Measurements from ENCODE around the gene RBM19.
"Not testable (repeated sequence)": the region's sequence is repeated elsewhere in the genome, so short reads cannot be mapped to it uniquely, and the experiment has no call there.

The RBM19 gene

DNA sequence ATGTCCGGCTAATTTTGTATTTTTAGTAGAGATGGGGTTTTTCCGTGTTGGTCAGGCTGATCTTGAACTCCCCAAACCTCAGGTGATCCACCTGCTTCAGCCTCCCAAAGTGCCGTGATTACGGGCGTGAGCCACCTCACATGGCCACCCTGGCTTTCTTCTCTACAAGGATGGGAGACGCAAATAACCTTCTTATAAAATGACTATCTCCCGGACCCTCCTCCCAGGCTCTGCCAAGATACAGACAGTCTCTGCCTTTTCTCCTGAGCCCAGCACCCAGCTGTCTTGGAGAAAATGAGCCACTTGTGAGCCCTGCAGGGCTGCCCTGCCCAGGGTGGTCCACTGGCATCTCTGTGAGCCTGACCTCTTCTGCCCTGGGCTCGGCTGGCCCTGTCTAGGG lies 34.7 kb upstream of the RBM19 start:
- Histone ChIP-seq H3F3A (ENCODE audit: control insufficient read depth, insufficient read depth) (no peaks in the 10 kb centered on the region), H4K20me1 (ENCODE audit: control insufficient read depth, insufficient read depth, low read depth, low read length) (no peaks in the 10 kb centered on the region), H3K27ac (ENCODE audit: low read depth, low read length) (no peak overlapping the region), H3K9me2 (replicated peaks; ENCODE audit: control insufficient read depth, low read length) (no peaks in the 10 kb centered on the region), H3K4me1 (ENCODE audit: control insufficient read depth, low read length) (no peaks in the 10 kb centered on the region), H3K4me2 (ENCODE audit: low read length) (no peak overlapping the region), H3K9me3 (ENCODE audit: control insufficient read depth, insufficient read depth, low read length) (no peaks in the 10 kb centered on the region), H3K27me3 (ENCODE audit: control insufficient read depth, low read length) (peaks cover 12% of the 10 kb centered on the region), H3K4me3 (ENCODE audit: low read length) (no peak overlapping the region), H3K79me2 (ENCODE audit: control insufficient read depth, low read length) (no peaks in the 10 kb centered on the region), H3K36me3 (ENCODE audit: control insufficient read depth, low read length) (no peaks in the 10 kb centered on the region)
- TF ChIP-seq, protein P1, sequence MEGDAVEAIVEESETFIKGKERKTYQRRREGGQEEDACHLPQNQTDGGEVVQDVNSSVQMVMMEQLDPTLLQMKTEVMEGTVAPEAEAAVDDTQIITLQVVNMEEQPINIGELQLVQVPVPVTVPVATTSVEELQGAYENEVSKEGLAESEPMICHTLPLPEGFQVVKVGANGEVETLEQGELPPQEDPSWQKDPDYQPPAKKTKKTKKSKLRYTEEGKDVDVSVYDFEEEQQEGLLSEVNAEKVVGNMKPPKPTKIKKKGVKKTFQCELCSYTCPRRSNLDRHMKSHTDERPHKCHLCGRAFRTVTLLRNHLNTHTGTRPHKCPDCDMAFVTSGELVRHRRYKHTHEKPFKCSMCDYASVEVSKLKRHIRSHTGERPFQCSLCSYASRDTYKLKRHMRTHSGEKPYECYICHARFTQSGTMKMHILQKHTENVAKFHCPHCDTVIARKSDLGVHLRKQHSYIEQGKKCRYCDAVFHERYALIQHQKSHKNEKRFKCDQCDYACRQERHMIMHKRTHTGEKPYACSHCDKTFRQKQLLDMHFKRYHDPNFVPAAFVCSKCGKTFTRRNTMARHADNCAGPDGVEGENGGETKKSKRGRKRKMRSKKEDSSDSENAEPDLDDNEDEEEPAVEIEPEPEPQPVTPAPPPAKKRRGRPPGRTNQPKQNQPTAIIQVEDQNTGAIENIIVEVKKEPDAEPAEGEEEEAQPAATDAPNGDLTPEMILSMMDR (IDR thresholded peaks at IDR 0.05; ENCODE audit: low read depth, low read length, poor library complexity, severe bottlenecking), result no peak
- no peak for TF ChIP-seq EZH2phosphoT487 (IDR thresholded peaks at IDR 0.05; ENCODE audit: borderline replicate concordance, low read length)

DNA sequence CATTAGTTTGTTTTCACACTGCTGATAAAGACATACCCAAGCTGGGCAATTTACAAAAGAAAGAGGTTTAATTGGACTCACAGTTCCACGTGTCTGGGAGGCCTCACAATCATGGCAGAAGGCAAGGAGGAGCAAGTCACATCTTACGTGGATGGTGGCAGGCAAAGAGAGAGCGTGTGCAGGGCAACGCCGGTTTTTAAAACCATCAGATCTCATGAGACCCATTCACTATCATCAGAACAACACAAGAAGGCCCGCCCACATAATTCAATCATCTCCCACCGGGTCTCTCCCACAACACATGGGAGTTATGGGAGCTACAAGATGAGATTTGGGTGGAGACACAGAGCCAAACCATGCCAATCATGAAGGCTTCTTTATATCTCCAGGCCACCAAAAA lies 34.1 kb upstream of the RBM19 start:
- H4K20me1 ChIP-seq (ENCODE audit: control insufficient read depth, insufficient read depth, low read depth, low read length); H3K4me2 ChIP-seq (ENCODE audit: low read length); H3K36me3 ChIP-seq (ENCODE audit: control insufficient read depth, low read length); H3K27ac ChIP-seq (ENCODE audit: low read depth, low read length); H3F3A ChIP-seq (ENCODE audit: control insufficient read depth, insufficient read depth); H3K9me2 ChIP-seq (replicated peaks; ENCODE audit: control insufficient read depth, low read length); H3K4me3 ChIP-seq (ENCODE audit: low read length); H3K79me2 ChIP-seq (ENCODE audit: control insufficient read depth, low read length); H3K9me3 ChIP-seq (ENCODE audit: control insufficient read depth, insufficient read depth, low read length); H3K4me1 ChIP-seq (ENCODE audit: control insufficient read depth, low read length): not testable (repeated sequence)
- H3K27me3 ChIP-seq (ENCODE audit: control insufficient read depth, low read length), result peaks cover 12% of the 10 kb centered on the region

DNA sequence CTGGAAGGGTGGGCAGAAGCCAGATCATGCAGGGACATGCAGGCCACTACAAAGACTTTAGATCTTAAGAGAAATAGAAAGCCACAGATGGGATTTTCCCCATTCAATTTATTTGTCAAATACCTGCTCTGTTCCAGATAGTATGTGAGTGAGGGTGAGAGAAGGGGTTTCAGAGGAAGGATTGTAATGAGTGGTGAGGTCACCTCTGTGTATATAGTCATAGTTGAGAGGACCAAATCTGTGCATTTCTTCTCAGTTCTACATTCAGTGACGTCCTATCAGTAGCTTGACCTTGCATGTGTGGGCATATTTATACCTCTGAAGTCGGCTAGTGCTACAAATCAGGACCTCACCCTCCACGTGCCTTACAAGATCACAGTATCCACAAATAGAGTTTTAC lies 31.2 kb upstream of the RBM19 start:
- no peaks in the 10 kb centered on the region for H4K20me1 ChIP-seq (ENCODE audit: control insufficient read depth, insufficient read depth, low read depth, low read length)
- no peaks in the 10 kb centered on the region for H3K4me1 ChIP-seq (ENCODE audit: control insufficient read depth, low read length)
- no peak overlapping the region for H3K27ac ChIP-seq (ENCODE audit: low read depth, low read length)
- TF ChIP-seq, protein P1 (IDR thresholded peaks at IDR 0.05; ENCODE audit: low read depth, low read length, poor library complexity, severe bottlenecking), result no peak
- no peak for TF ChIP-seq EZH2phosphoT487 (IDR thresholded peaks at IDR 0.05; ENCODE audit: borderline replicate concordance, low read length)
- no peaks in the 10 kb centered on the region for H3K9me2 ChIP-seq (replicated peaks; ENCODE audit: control insufficient read depth, low read length)
- peaks cover 10% of the 10 kb centered on the region for H3K27me3 ChIP-seq (ENCODE audit: control insufficient read depth, low read length)
- H3K4me3 ChIP-seq (ENCODE audit: low read length), result no peak overlapping the region
- H3K79me2 ChIP-seq (ENCODE audit: control insufficient read depth, low read length), result no peaks in the 10 kb centered on the region
- H3K36me3 ChIP-seq (ENCODE audit: control insufficient read depth, low read length), result no peaks in the 10 kb centered on the region
- no peaks in the 10 kb centered on the region for H3F3A ChIP-seq (ENCODE audit: control insufficient read depth, insufficient read depth)
- H3K9me3 ChIP-seq (ENCODE audit: control insufficient read depth, insufficient read depth, low read length), result no peaks in the 10 kb centered on the region
- H3K4me2 ChIP-seq (ENCODE audit: low read length), result no peak overlapping the region

DNA sequence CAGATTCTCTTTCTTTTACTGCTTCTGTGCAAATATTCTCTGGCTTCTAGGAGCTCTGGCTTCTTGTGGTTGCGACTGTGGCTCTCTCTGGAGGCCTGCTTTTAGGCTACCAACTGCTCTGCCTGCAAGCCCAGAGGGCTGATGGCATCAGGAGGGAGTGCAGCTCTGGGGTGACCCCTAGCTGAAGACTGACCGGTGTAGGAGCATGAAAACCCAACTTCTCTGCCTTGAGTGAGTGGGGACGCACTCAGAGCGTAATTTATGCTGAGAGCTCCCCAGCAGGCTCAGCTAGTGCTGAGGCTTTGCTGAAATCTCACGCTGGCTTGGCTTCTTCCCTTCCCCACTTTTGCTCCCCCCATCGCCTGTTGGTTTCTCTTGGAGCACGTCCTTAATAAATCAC lies 29.9 kb upstream of the RBM19 start:
- H3K4me3 ChIP-seq (ENCODE audit: low read length), result no peak overlapping the region
- H3K9me2 ChIP-seq (replicated peaks; ENCODE audit: control insufficient read depth, low read length), result no peaks in the 10 kb centered on the region
- H3K36me3 ChIP-seq (ENCODE audit: control insufficient read depth, low read length), result no peaks in the 10 kb centered on the region
- H4K20me1 ChIP-seq (ENCODE audit: control insufficient read depth, insufficient read depth, low read depth, low read length), result no peaks in the 10 kb centered on the region
- no peaks in the 10 kb centered on the region for H3K9me3 ChIP-seq (ENCODE audit: control insufficient read depth, insufficient read depth, low read length)
- peaks cover 10% of the 10 kb centered on the region for H3K27me3 ChIP-seq (ENCODE audit: control insufficient read depth, low read length)
- no peak for TF ChIP-seq EZH2phosphoT487 (IDR thresholded peaks at IDR 0.05; ENCODE audit: borderline replicate concordance, low read length)
- TF ChIP-seq, protein P1 (IDR thresholded peaks at IDR 0.05; ENCODE audit: low read depth, low read length, poor library complexity, severe bottlenecking), result no peak
- no peaks in the 10 kb centered on the region for H3K79me2 ChIP-seq (ENCODE audit: control insufficient read depth, low read length)
- no peak overlapping the region for H3K27ac ChIP-seq (ENCODE audit: low read depth, low read length)
- no peaks in the 10 kb centered on the region for H3K4me1 ChIP-seq (ENCODE audit: control insufficient read depth, low read length)
- no peak overlapping the region for H3K4me2 ChIP-seq (ENCODE audit: low read length)
- H3F3A ChIP-seq (ENCODE audit: control insufficient read depth, insufficient read depth), result no peaks in the 10 kb centered on the region
